Fibroblast of villous mesenchyme (primary cell): ENCODE measurements around the gene ANO2. TPM values are rescaled to one million over a fixed set of nuclear protein-coding genes. Genes with fewer than 3 reads are reported as not detected.

ENCODE experiments used
- DNase-seq: peaks from one replicate; pipeline ENCODE4 v3.0.0-alpha.2; 2010; ENCODE audit warnings: low read depth
- H3K4me3 ChIP-seq: 2 replicates; pipeline ENCODE4 v1.5.1; 2011; ENCODE audit warnings: low read depth, mild to moderate bottlenecking, low read length
- CTCF ChIP-seq: IDR thresholded peaks from 2 replicates; pipeline ENCODE4 v1.5.1; 2012; ENCODE audit warnings: low read depth, mild to moderate bottlenecking, low read length; ENCODE audit not compliant: insufficient read depth
- total RNA-seq: library from RNA; depleted of rRNA; stranded (reverse); fragments of >200 nt; gene quantifications from 2 replicates; pipeline ENCODE4 v1.2.3, GENCODE V29; 2012

ANO2 gene
- total RNA-seq, 1 donor, result 0.43 TPM

GRCh38 chr12:5715021-5715420 is 230.0 kb downstream of the ANO2 start:
- TF ChIP-seq CTCF, result no peak
- H3K4me3 ChIP-seq, result no peak overlapping the region
- no peak for DNase-seq

- DNase-seq, result no peak
- H3K4me3 ChIP-seq, result no peak overlapping the region
- TF ChIP-seq CTCF, result no peak
Measured at GRCh38 chr12:5713599-5714081, 231.4 kb downstream of the ANO2 start.

- no peak for TF ChIP-seq CTCF
- peak; percentile 69 for DNase-seq
- no peak overlapping the region for H3K4me3 ChIP-seq
Measured at GRCh38 chr12:5710260-5710878, 234.7 kb downstream of the ANO2 start.

GRCh38 chr12:5708371-5708770 is 236.7 kb downstream of the ANO2 start:
- DNase-seq, result no peak
- no peak for TF ChIP-seq CTCF
- H3K4me3 ChIP-seq, result no peak overlapping the region

- no peak for TF ChIP-seq CTCF
- no peak overlapping the region for H3K4me3 ChIP-seq
Measured at GRCh38 chr12:5706247-5706646, 238.8 kb downstream of the ANO2 start.

GRCh38 chr12:5705791-5706190 is 239.3 kb downstream of the ANO2 start:
- no peak for TF ChIP-seq CTCF
- DNase-seq, result no peak
- H3K4me3 ChIP-seq, result no peak overlapping the region

More at GRCh38 chr12:5706247-5706646, 238.8 kb downstream of the ANO2 start:
- no peak for DNase-seq
